HG02642 (cell line): ENCODE results near the gene PDZD4.

Experiments used
- ATAC-seq: cut with Tn5 transposase; IDR thresholded peaks from one replicate; pipeline ENCODE4 v1.9.1; 2021; ENCODE audit warnings: mild to moderate bottlenecking; ENCODE audit not compliant: unreplicated experiment, poor library complexity

The PDZD4 gene

GRCh38 chrX:153814591-153815315, 15.6 kb downstream of the PDZD4 start:
- ATAC-seq: no peak

- no peak for ATAC-seq
These were observed 17.2 kb downstream of the PDZD4 start for GRCh38 chrX:153813161-153813560.

- ATAC-seq: no peak
These were observed 18.1 kb downstream of the PDZD4 start for GRCh38 chrX:153812220-153812619.

- no peak for ATAC-seq
These were observed 22.4 kb downstream of the PDZD4 start for GRCh38 chrX:153807976-153808375.

- no peak for ATAC-seq
These were observed 23.3 kb downstream of the PDZD4 start for GRCh38 chrX:153806999-153807575.

GRCh38 chrX:153805436-153805835, 24.9 kb downstream of the PDZD4 start:
- ATAC-seq: no peak

- ATAC-seq: no peak
These were observed 25.7 kb downstream of the PDZD4 start for GRCh38 chrX:153804621-153805020.

GRCh38 chrX:153804100-153804595, 26.2 kb downstream of the PDZD4 start:
- no peak for ATAC-seq

- ATAC-seq: no peak
These were observed 26.9 kb downstream of the PDZD4 start for GRCh38 chrX:153803211-153804099.

- ATAC-seq: no peak
These were observed 27.8 kb downstream of the PDZD4 start for GRCh38 chrX:153802513-153803045.

GRCh38 chrX:153801669-153802068, 28.7 kb downstream of the PDZD4 start:
- no peak for ATAC-seq

- ATAC-seq: no peak
These were observed 29.6 kb downstream of the PDZD4 start for GRCh38 chrX:153800746-153801145.

GRCh38 chrX:153800177-153800722, 30.1 kb downstream of the PDZD4 start:
- ATAC-seq: no peak

GRCh38 chrX:153799326-153799725, 31.0 kb downstream of the PDZD4 start:
- ATAC-seq: no peak

GRCh38 chrX:153797415-153798015, 32.8 kb downstream of the PDZD4 start:
- ATAC-seq: no peak

- ATAC-seq: no peak
These were observed 35.2 kb downstream of the PDZD4 start for GRCh38 chrX:153794897-153795816.

- peak; percentile 94 for ATAC-seq
These were observed 36.1 kb downstream of the PDZD4 start, which contains the start of the genes IDH3G and SSR4 for GRCh38 chrX:153794018-153794896. IDH3G (minus strand) TSS chrX:153794375; CDS start chrX:153794326, 49 bp downstream. SSR4 (plus strand) TSS chrX:153794668; CDS start chrX:153794688, 20 bp downstream.

- no peak for ATAC-seq
These were observed 37.1 kb downstream of the PDZD4 start for GRCh38 chrX:153793291-153793690.
